ENCODE measurements around the gene SLIT1.

Gene SLIT1

GRCh38 chr10:97042081-97042480 is 143.7 kb downstream of the SLIT1 start:
- Histone ChIP-seq H3K4me1 (peaks cover 0 to 11% (median 3%) of the 10 kb centered on the region in 4 donors), H3K36me3 (no peaks in the 10 kb centered on the region), H3K4me3 (no peak overlapping the region), H3K27me3 (peaks cover 0 to 4% of the 10 kb centered on the region in 2 donors), H3K9me3 (no peaks in the 10 kb centered on the region), H3K27ac (no peak overlapping the region)
- no peak for DNase-seq
- intact Hi-C loops (cut with DNase I; ENCODE audit: low total_unique reads) = no loop called here
- no peak for TF ChIP-seq CTCF (IDR thresholded peaks at IDR 0.05)

GRCh38 chr10:97040706-97041105 is 145.1 kb downstream of the SLIT1 start:
- intact Hi-C loops (cut with DNase I; ENCODE audit: low total_unique reads) = no loop called here

GRCh38 chr10:97040248-97040584 is 145.5 kb downstream of the SLIT1 start:
- DNase-seq = no peak
- Histone ChIP-seq H3K9me3 (no peaks in the 10 kb centered on the region), H3K36me3 (no peaks in the 10 kb centered on the region), H3K4me3 (no peak overlapping the region), H3K4me1 (peaks cover 0 to 11% (median 3%) of the 10 kb centered on the region in 4 donors), H3K27ac (no peak overlapping the region), H3K27me3 (no peaks in the 10 kb centered on the region)
- no peak for TF ChIP-seq CTCF (IDR thresholded peaks at IDR 0.05)
- intact Hi-C loops (cut with DNase I; ENCODE audit: low total_unique reads) = no loop called here

More at GRCh38 chr10:97040706-97041105, 145.1 kb downstream of the SLIT1 start:
- Histone ChIP-seq H3K36me3 (no peaks in the 10 kb centered on the region), H3K4me3 (no peak overlapping the region), H3K27me3 (no peaks in the 10 kb centered on the region), H3K27ac (no peak overlapping the region), H3K9me3 (no peaks in the 10 kb centered on the region), H3K4me1 (peaks cover 0 to 11% (median 3%) of the 10 kb centered on the region in 4 donors)
- TF ChIP-seq CTCF (IDR thresholded peaks at IDR 0.05) = no peak
- DNase-seq = no peak

- H3K36me3 ChIP-seq = no peaks in the 10 kb centered on the region
- H3K27me3 ChIP-seq = peaks cover 0 to 4% of the 10 kb centered on the region in 2 donors
- H3K4me1 ChIP-seq = peaks cover 0 to 11% (median 3%) of the 10 kb centered on the region in 4 donors
- intact Hi-C loops (cut with DNase I; ENCODE audit: low total_unique reads) = loop anchor here (10.0 kb wide), 1 partner anchor 655 kb away; no protein-coding TSS in a partner anchor
- H3K9me3 ChIP-seq = no peaks in the 10 kb centered on the region
- H3K4me3 ChIP-seq = no peak overlapping the region
- TF ChIP-seq CTCF (IDR thresholded peaks at IDR 0.05) = no peak
- H3K27ac ChIP-seq = no peak overlapping the region
- DNase-seq = no peak
Measured at GRCh38 chr10:97039538-97040247, 146.1 kb downstream of the SLIT1 start.

- DNase-seq = no peak
- intact Hi-C loops (cut with DNase I; ENCODE audit: low total_unique reads) = loop anchor here (10.0 kb wide), 1 partner anchor 654 kb away; no protein-coding TSS in a partner anchor
- H3K9me3 ChIP-seq = no peaks in the 10 kb centered on the region
Measured at GRCh38 chr10:97038688-97039087, 147.1 kb downstream of the SLIT1 start.

More at GRCh38 chr10:97038688-97039087, 147.1 kb downstream of the SLIT1 start:
- Histone ChIP-seq H3K27ac (no peak overlapping the region), H3K36me3 (no peaks in the 10 kb centered on the region), H3K27me3 (peaks cover 0 to 11% of the 10 kb centered on the region in 2 donors), H3K4me3 (no peak overlapping the region), H3K4me1 (peaks cover 0 to 11% (median 3%) of the 10 kb centered on the region in 4 donors)
- no peak for TF ChIP-seq CTCF (IDR thresholded peaks at IDR 0.05)
